GM18502 (cell line): Measurements from ENCODE around the gene MICU2.

Experiments used
- ATAC-seq: cut with Tn5 transposase; IDR thresholded peaks from one replicate; pipeline ENCODE4 v1.9.1; 2021; ENCODE audit warnings: mild to moderate bottlenecking; ENCODE audit not compliant: unreplicated experiment, poor library complexity

The MICU2 gene

DNA sequence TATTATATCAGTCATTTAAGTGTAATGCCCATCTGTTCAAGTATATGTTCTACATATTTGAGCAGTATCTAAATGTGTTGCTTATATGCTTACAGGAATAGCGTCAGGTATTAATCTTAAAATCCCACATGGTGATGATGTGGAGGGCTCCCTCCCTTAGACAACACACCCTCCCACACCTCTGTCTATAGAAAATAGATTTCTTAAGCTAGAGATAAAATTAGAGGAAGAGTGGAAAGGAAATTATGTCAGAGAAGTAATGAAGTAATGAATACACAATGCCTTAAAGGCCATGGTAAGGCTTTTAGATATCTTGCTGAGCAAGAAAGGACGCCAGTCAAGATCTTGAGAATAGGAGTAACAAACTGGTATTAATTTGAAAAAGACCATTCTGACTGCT, 157.3 kb downstream of the MICU2 start:
- no peak for ATAC-seq

- ATAC-seq, result no peak
Observed at GRCh38 chr13:21445759-21446158, 158.2 kb downstream of the MICU2 start.

GRCh38 chr13:21443171-21443570, 160.8 kb downstream of the MICU2 start:
- no peak for ATAC-seq
